ENCODE measurements around the gene C1QB. TPM values are rescaled to one million over a fixed set of nuclear protein-coding genes. Genes with fewer than 3 reads are reported as not detected.

The C1QB gene
- total RNA-seq, 4 donors from 2014 or later: 14.5 to 71.5 (median 33.0) TPM

- no peak overlapping the region for H3K27ac ChIP-seq
- no peaks in the 10 kb centered on the region for H3K27me3 ChIP-seq
- no peak overlapping the region for H3K4me3 ChIP-seq
- H3K9me3 ChIP-seq: no peaks in the 10 kb centered on the region
- TF ChIP-seq POLR2AphosphoS5 (IDR thresholded peaks at IDR 0.05) (no peak), POLR2A (IDR thresholded peaks at IDR 0.05) (no peak), CTCF (IDR thresholded peaks at IDR 0.05) (no peak), EP300 (IDR thresholded peaks at IDR 0.05) (no peak)
- no peaks in the 10 kb centered on the region for H3K36me3 ChIP-seq
- WGBS: 85% methylated on average over 3 of the region's 3 CpGs
- no peak for DNase-seq (ENCODE audit: low spot score in 2 of 2)
- H3K4me1 ChIP-seq: no peaks in the 10 kb centered on the region
Measured at GRCh38 chr1:22696610-22697009, 43.6 kb downstream of the C1QB start.

GRCh38 chr1:22697980-22698379 is 44.9 kb downstream of the C1QB start:
- no peak for TF ChIP-seq CTCF (IDR thresholded peaks at IDR 0.05)
- no peak for TF ChIP-seq POLR2A (IDR thresholded peaks at IDR 0.05)
- TF ChIP-seq POLR2AphosphoS5 (IDR thresholded peaks at IDR 0.05): no peak
- TF ChIP-seq EP300 (IDR thresholded peaks at IDR 0.05): no peak
- no peak overlapping the region for H3K4me3 ChIP-seq
- H3K36me3 ChIP-seq: no peaks in the 10 kb centered on the region
- no peak for DNase-seq (ENCODE audit: low spot score in 2 of 2)
- no peaks in the 10 kb centered on the region for H3K9me3 ChIP-seq
- 71% methylated on average over 5 of the region's 5 CpGs for WGBS
- H3K27ac ChIP-seq: no peak overlapping the region
- no peaks in the 10 kb centered on the region for H3K4me1 ChIP-seq
- H3K27me3 ChIP-seq: no peaks in the 10 kb centered on the region

- Histone ChIP-seq H3K4me3 (no peak overlapping the region), H3K27me3 (no peaks in the 10 kb centered on the region), H3K9me3 (no peaks in the 10 kb centered on the region), H3K36me3 (no peaks in the 10 kb centered on the region), H3K27ac (no peak overlapping the region), H3K4me1 (no peaks in the 10 kb centered on the region)
- DNase-seq (ENCODE audit: low spot score in 2 of 2): no peak
- TF ChIP-seq EP300 (IDR thresholded peaks at IDR 0.05) (no peak), POLR2AphosphoS5 (IDR thresholded peaks at IDR 0.05) (no peak), POLR2A (IDR thresholded peaks at IDR 0.05) (no peak), CTCF (IDR thresholded peaks at IDR 0.05) (no peak)
- 74% methylated on average over 14 of the region's 14 CpGs for WGBS
Measured at GRCh38 chr1:22699681-22700520, 46.9 kb downstream of the C1QB start.

- 78% methylated on average over 12 of the region's 12 CpGs for WGBS
- TF ChIP-seq POLR2A (IDR thresholded peaks at IDR 0.05): no peak
- no peak for TF ChIP-seq CTCF (IDR thresholded peaks at IDR 0.05)
- no peak for TF ChIP-seq EP300 (IDR thresholded peaks at IDR 0.05)
- no peak for TF ChIP-seq POLR2AphosphoS5 (IDR thresholded peaks at IDR 0.05)
- no peak for DNase-seq (ENCODE audit: low spot score in 2 of 2)
- Histone ChIP-seq H3K27ac (no peak overlapping the region), H3K36me3 (no peaks in the 10 kb centered on the region), H3K9me3 (no peaks in the 10 kb centered on the region), H3K4me1 (no peaks in the 10 kb centered on the region), H3K4me3 (no peak overlapping the region), H3K27me3 (no peaks in the 10 kb centered on the region)
Measured at GRCh38 chr1:22702296-22703085, 49.5 kb downstream of the C1QB start.
